HL-60 (cell line): Measurements from ENCODE around the gene RPL19.

Experiments used
- DNase-seq, 2 experiments: peaks; one replicate each; pipeline ENCODE4 v3.0.0-alpha.2; 2010 to 2020; ENCODE audit warnings: low read depth in 1 of 2, low spot score in 1 of 2
- H3K27ac ChIP-seq: fragments of 250-450 bp; sonication (Bioruptor Pico); replicated peaks from 2 replicates; pipeline ENCODE4 v1.5.1; 2020; ENCODE audit warnings: mild to moderate bottlenecking, moderate library complexity
- H3K27me3 ChIP-seq: fragments of 250-450 bp; sonication (Bioruptor Pico); 2 replicates; pipeline ENCODE4 v1.5.1; 2021; ENCODE audit warnings: mild to moderate bottlenecking, moderate library complexity; ENCODE audit not compliant: insufficient read depth, poor library complexity, severe bottlenecking
- H3K4me3 ChIP-seq: replicated peaks from 2 replicates; pipeline ENCODE4 v1.5.1; 2011; ENCODE audit warnings: mild to moderate bottlenecking, control low read depth, low read length; ENCODE audit not compliant: insufficient read depth
- CTCF ChIP-seq: IDR thresholded peaks from one replicate; pipeline ENCODE4 v1.5.1; 2011; ENCODE audit warnings: low read length, control low read depth, inconsistent platforms; ENCODE audit not compliant: insufficient read depth
- GABPA ChIP-seq: IDR thresholded peaks from 2 replicates; pipeline ENCODE4 v1.6.1; 2012; ENCODE audit warnings: low read depth
- POLR2AphosphoS5 ChIP-seq: IDR thresholded peaks from 2 replicates; pipeline ENCODE4 v1.6.1; 2012; ENCODE audit warnings: low read depth
- REST ChIP-seq: IDR thresholded peaks from 2 replicates; pipeline ENCODE4 v1.6.1; 2012; ENCODE audit warnings: low read depth; ENCODE audit not compliant: insufficient replicate concordance
- SPI1 ChIP-seq: IDR thresholded peaks from 2 replicates; pipeline ENCODE4 v1.6.1; 2012; ENCODE audit warnings: low read depth, mild to moderate bottlenecking, borderline replicate concordance

Gene RPL19

GRCh38 chr17:39156491-39156890 lies 43.6 kb upstream of the RPL19 start:
- DNase-seq = no peak
- peaks cover 2% of the 10 kb centered on the region for H3K27me3 ChIP-seq
- TF ChIP-seq CTCF (no peak), POLR2AphosphoS5 (no peak), GABPA (no peak), SPI1 (no peak), REST (no peak)
- H3K27ac ChIP-seq = no peak overlapping the region
- no peak overlapping the region for H3K4me3 ChIP-seq

- no peak overlapping the region for H3K27ac ChIP-seq
- no peaks in the 10 kb centered on the region for H3K27me3 ChIP-seq
- H3K4me3 ChIP-seq = no peak overlapping the region
- DNase-seq = no peak
- TF ChIP-seq SPI1 (no peak), CTCF (no peak), REST (no peak), POLR2AphosphoS5 (no peak), GABPA (no peak)
These were observed 41.5 kb upstream of the RPL19 start for GRCh38 chr17:39158623-39159022.

GRCh38 chr17:39161962-39162361 lies 38.1 kb upstream of the RPL19 start:
- Histone ChIP-seq H3K4me3 (no peak overlapping the region), H3K27me3 (no peaks in the 10 kb centered on the region), H3K27ac (no peak overlapping the region)
- no peak for TF ChIP-seq GABPA
- no peak for TF ChIP-seq REST
- no peak for TF ChIP-seq CTCF
- TF ChIP-seq POLR2AphosphoS5 = no peak
- no peak for TF ChIP-seq SPI1
- DNase-seq = no peak
